Right lobe of liver (tissue), 6 donors: ENCODE results near the gene GMPR. TPM values are rescaled to one million over a fixed set of nuclear protein-coding genes. Genes with fewer than 3 reads are reported as not detected.

ENCODE experiments used
- ATAC-seq, 4 donors: fragments of 200-7000 bp; cut with Tn5 transposase; one replicate each; pipeline ENCODE4 v1.9.1; 2020; ENCODE audit warnings: mild to moderate bottlenecking in 4 of 4, moderate library complexity in 4 of 4
- DNase-seq, 3 donors: peaks; one replicate each; pipeline ENCODE4 v3.0.0-alpha.2; 2020
- H3K27ac ChIP-seq, 3 donors: fragments of 200-600 bp; one replicate each; pipeline ENCODE4 v1.8.0; 2022
- H3K27me3 ChIP-seq, 2 donors: fragments of 200-600 bp; one replicate each; pipeline ENCODE4 v1.8.0; 2022
- H3K36me3 ChIP-seq, 4 donors: fragments of 200-600 bp; sonication (generic) in 1 of 4; one replicate each; pipeline versions ENCODE4 v1.5.1 to v1.8.0; 2017 to 2022; ENCODE audit warnings: control low read depth in 1 of 4
- H3K4me1 ChIP-seq, 4 donors: fragments of 200-600 bp; sonication (generic) in 1 of 4; one replicate each; pipeline versions ENCODE4 v1.5.1 to v1.8.0; 2017 to 2022; ENCODE audit warnings: control low read depth in 1 of 4
- H3K4me3 ChIP-seq, 3 donors: fragments of 200-600 bp; one replicate each; pipeline ENCODE4 v1.8.0; 2022
- H3K9me3 ChIP-seq, 4 donors: fragments of 200-600 bp; sonication (generic) in 1 of 4; one replicate each; pipeline versions ENCODE4 v1.5.1 to v1.8.0; 2017 to 2022; ENCODE audit warnings: control low read depth in 1 of 4
- POLR2A ChIP-seq: fragments of 450-650 bp; IDR thresholded peaks from one replicate; pipeline ENCODE4 v1.6.1; 2017; ENCODE audit warnings: antibody characterized with exemption, mild to moderate bottlenecking
- WGBS: methylation state at CpG from one replicate; pipeline ENCODE4 v1.1.6; 2018; ENCODE audit warnings: low coverage, low lambda C conversion rate; ENCODE audit not compliant: insufficient coverage; ENCODE audit errors: missing lambda C conversion rate; 5-methylcytosine and 5-hydroxymethylcytosine counted together
- intact Hi-C, 2 donors: fragments of 100-400 bp; cut with DNase I; formaldehyde crosslinking; loops; one replicate each; pipeline versions ENCODE4 v1.11.2 to v1.14.1; 2022
- total RNA-seq, 6 experiments: library from RNA; depleted of rRNA in 2 of 6; stranded (reverse); fragments of >200 nt in 2 of 6; fragmentation: NEBNext Ultra II Directional in 3 of 6; extraction: Animal tissue kit (Norgen Biotek cat#: 25700) in 3 of 6; gene quantifications; one replicate each; pipeline versions ENCODE4 v1.1.0 to v1.2.4, GENCODE V29; 2016 to 2023
- TF ChIP-seq, protein P1 (sequence below), 4 donors: fragments of 200-600 bp in 3 of 4; fragments of 450-650 bp in 1 of 4; IDR thresholded peaks; one replicate each; pipeline versions ENCODE4 v1.5.1 to v1.8.0; 2016 to 2022; ENCODE audit warnings: antibody characterized with exemption in 4 of 4, mild to moderate bottlenecking in 2 of 4
- donor health status: DM: no; HTN: yes; CAD: no.
- donor health status: DM: no; HTN: no; CAD: no.
- donor health status: DM: no; HTN: no; CAD: no.
- donor health status: DM: no; HTN: yes; CAD: no.
- donor health status: DM: no; HTN: yes; CAD: no.

The GMPR gene
- total RNA-seq, 6 experiments from 2014 or later, result 3.7 to 6.5 (median 4.9) TPM

DNA sequence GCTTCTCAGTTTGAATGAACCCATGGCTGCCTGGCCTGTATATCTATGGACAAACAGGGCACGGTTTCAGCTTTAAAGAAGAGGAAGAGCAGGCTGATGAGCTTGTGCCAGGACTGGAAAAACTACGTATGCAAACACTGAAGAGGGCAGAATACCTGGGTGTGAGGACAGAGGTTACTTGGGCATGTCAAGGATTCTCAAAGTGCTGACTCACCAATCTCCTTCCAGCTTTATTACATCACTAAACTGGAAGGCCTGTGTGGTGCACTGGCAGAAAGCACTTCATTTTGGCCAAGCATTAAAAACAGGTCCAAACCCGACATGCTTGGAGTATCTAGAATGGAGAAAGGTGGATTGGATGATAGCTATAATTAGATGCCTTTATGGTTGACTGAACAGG lies 95.2 kb downstream of the GMPR start:
- Histone ChIP-seq H3K9me3 (no peaks in the 10 kb centered on the region), H3K36me3 (no peaks in the 10 kb centered on the region), H3K4me1 (peaks cover 0 to 15% (median 3%) of the 10 kb centered on the region in 4 donors), H3K4me3 (no peak overlapping the region), H3K27me3 (no peaks in the 10 kb centered on the region), H3K27ac (no peak overlapping the region)
- DNase-seq (peak in 1 of 3 donors; percentile 59), ATAC-seq (peak; percentile 17 to 70 (median 34))
- 41% methylated on average over 3 of the region's 3 CpGs for WGBS
- intact Hi-C loops, result loop anchor here in 1 of 2 donors (10.0 kb wide), 1 partner anchor 71 kb away; no protein-coding TSS in a partner anchor
- TF ChIP-seq, protein P1, sequence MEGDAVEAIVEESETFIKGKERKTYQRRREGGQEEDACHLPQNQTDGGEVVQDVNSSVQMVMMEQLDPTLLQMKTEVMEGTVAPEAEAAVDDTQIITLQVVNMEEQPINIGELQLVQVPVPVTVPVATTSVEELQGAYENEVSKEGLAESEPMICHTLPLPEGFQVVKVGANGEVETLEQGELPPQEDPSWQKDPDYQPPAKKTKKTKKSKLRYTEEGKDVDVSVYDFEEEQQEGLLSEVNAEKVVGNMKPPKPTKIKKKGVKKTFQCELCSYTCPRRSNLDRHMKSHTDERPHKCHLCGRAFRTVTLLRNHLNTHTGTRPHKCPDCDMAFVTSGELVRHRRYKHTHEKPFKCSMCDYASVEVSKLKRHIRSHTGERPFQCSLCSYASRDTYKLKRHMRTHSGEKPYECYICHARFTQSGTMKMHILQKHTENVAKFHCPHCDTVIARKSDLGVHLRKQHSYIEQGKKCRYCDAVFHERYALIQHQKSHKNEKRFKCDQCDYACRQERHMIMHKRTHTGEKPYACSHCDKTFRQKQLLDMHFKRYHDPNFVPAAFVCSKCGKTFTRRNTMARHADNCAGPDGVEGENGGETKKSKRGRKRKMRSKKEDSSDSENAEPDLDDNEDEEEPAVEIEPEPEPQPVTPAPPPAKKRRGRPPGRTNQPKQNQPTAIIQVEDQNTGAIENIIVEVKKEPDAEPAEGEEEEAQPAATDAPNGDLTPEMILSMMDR (IDR thresholded peaks at IDR 0.05), result no peak
- no peak for TF ChIP-seq POLR2A

DNA sequence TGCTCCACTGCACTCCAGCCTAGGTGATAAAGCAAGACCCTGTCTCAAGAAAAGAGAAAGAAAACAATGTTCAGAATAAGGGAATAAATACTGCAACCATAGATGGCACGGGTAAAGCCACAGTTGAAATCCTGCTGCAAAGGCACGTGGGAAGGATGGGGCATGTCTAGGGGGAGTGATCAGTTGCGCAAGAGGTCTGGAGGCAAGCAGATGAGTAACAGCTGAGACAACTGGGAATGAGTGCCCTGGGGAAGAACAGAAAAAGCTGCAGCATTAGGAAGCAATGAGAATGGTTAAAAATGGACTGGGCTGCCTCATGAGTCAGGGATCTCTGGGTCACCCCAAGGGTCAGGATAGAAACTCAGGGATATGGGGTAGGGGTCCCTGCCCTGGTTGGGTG lies 96.3 kb downstream of the GMPR start:
- intact Hi-C loops, result loop anchor here in 1 of 2 donors (10.0 kb wide), 1 partner anchor 70 kb away; no protein-coding TSS in a partner anchor

DNA sequence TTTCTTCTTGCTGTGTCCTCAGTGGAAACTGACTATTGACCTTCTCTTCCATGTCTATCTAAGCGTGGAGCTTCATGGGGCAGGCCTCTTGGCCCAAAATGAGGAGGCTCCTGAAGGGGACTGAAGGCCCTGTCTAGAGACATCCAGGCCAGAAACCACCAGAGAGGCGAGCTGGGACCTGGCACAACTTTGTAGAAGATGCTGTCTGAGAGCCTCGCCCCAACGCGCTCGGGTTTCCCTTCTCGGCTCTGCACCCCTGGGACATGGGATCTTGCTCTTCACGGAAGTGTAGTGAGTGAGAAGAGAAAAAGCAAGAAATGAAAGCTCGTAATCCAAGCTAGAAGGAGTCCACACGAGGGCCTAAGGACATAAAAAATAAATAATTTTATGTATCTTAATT lies 96.8 kb downstream of the GMPR start:
- H3K27ac ChIP-seq, result peak overlapping the region in 1 of 3 donors; percentile 2
- intact Hi-C loops, result loop anchor here in 1 of 2 donors (10.0 kb wide), 1 partner anchor 70 kb away; no protein-coding TSS in a partner anchor
- 99% methylated on average over 9 of the region's 10 CpGs for WGBS
- ATAC-seq, result no peak
- no peaks in the 10 kb centered on the region for H3K36me3 ChIP-seq
- H3K4me3 ChIP-seq, result no peak overlapping the region
- DNase-seq, result no peak
- H3K27me3 ChIP-seq, result no peaks in the 10 kb centered on the region
- peaks cover 0 to 15% (median 3%) of the 10 kb centered on the region in 4 donors for H3K4me1 ChIP-seq
- no peaks in the 10 kb centered on the region for H3K9me3 ChIP-seq
- TF ChIP-seq, protein P1 (IDR thresholded peaks at IDR 0.05), result no peak
- TF ChIP-seq POLR2A, result no peak

More for the DNA sequence above, 96.3 kb downstream of the GMPR start:
- peaks cover 0 to 15% (median 3%) of the 10 kb centered on the region in 4 donors for H3K4me1 ChIP-seq
- H3K27ac ChIP-seq, result peak overlapping the region in 1 of 3 donors; percentile 2
- 19% methylated on average over 3 of the region's 3 CpGs for WGBS
- no peaks in the 10 kb centered on the region for H3K27me3 ChIP-seq
- H3K9me3 ChIP-seq, result no peaks in the 10 kb centered on the region
- H3K4me3 ChIP-seq, result no peak overlapping the region
- H3K36me3 ChIP-seq, result no peaks in the 10 kb centered on the region
- no peak for DNase-seq
- TF ChIP-seq, protein P1 (IDR thresholded peaks at IDR 0.05), result no peak
- TF ChIP-seq POLR2A, result no peak
- peak; percentile 23 to 54 (median 46) for ATAC-seq

DNA sequence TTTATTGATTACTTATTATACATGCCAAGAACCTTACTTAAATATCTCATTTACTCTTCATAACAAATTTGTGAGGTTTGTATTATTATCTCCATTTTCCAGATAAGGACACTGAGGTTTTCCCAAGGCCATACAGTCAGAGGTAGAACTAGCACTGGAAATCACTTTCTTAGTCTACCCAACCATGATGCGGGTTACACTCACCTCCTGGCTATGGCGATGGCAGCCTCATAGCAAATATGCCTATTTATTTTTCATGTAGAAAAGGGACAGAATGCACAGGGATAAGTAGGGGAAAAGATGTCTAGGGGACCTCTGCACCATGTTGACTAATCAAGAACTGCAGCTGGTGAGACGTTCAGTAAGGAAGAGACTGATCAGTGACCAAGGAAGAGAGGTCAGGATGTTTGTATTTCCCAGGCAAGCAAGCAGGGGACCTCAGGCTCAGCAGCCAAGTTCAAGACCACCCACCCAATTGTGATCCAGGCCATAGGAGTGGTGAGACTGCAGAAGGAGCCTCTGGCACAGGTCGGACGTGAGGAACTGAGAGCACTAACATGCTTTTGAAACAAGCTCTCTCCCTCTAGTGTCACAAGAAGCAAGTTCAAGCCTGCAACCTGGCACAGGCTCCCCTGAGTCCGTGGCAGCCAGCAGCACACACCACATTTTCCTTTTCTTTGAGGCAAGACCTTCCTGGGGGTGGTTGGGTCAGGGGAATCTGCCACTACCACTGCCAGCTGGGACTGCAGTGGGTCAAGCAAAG lies 97.8 kb downstream of the GMPR start:
- intact Hi-C loops, result loop anchor here in 1 of 2 donors (10.0 kb wide), 1 partner anchor 69 kb away; no protein-coding TSS in a partner anchor
- Histone ChIP-seq H3K4me1 (peaks cover 0 to 15% (median 3%) of the 10 kb centered on the region in 4 donors), H3K36me3 (no peaks in the 10 kb centered on the region), H3K4me3 (no peak overlapping the region), H3K9me3 (no peaks in the 10 kb centered on the region), H3K27me3 (no peaks in the 10 kb centered on the region), H3K27ac (no peak overlapping the region)
- TF ChIP-seq, protein P1 (IDR thresholded peaks at IDR 0.05), result no peak
- no peak for TF ChIP-seq POLR2A
- DNase-seq (no peak), ATAC-seq (no peak)
- WGBS, result 92% methylated on average over 6 of the region's 6 CpGs
